ENCODE measurements around the gene PACSIN3. TPM values are rescaled to one million over a fixed set of nuclear protein-coding genes. Genes with fewer than 3 reads are reported as not detected.

PACSIN3 gene
- total RNA-seq, result 56.4 and 57.0 TPM in 2 replicates
- long read RNA-seq, transcript PACSIN3-201 (11 exons, 1,843 nt), result major isoform, 14 of 19 reads
- long read RNA-seq, partial matches to known transcripts, result 1 of 19 reads
- long read RNA-seq, other reads (novel, unspliced or antisense), result 4 of 19 reads

DNA sequence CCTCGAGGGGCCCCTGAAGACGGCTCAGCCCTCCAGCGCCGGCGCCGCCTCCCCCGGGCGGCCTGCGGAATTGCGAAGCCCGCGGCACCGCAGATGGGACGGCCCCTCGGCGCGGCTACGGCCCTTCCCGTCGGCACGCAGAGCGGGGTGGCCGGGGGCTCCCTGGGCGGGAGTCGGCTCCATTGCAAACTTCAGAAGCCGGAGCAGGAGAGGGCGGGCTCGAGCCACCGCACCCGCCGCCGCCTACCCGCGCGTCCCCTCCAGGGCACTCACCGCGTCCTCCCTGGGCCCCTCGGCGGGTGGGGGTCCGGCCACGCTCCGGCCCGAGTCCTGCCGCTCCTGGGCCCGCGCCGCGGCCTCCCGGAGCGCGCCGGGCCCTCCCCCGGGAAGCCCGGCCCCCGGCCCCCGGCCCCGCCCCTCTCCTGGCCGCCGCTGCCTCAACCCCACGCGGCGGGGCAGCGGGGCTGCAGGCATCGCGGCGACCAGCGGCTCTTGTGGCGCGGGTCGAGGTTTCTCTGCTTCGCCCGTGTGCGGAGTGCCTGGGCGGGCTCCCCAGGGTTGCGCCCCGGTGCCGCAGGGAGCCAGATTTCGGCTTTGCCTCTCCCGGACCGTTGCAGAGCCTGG is at the start of gene PACSIN3:
Gene PACSIN3, minus strand, starts transcription at position 359 of the 624 bp plus-strand sequence. CDS start 3,707 bp downstream, outside the sequence.
- peak within 1 kb of the TSS; percentile 88 for H3K4me3 Mint-ChIP-seq

DNA sequence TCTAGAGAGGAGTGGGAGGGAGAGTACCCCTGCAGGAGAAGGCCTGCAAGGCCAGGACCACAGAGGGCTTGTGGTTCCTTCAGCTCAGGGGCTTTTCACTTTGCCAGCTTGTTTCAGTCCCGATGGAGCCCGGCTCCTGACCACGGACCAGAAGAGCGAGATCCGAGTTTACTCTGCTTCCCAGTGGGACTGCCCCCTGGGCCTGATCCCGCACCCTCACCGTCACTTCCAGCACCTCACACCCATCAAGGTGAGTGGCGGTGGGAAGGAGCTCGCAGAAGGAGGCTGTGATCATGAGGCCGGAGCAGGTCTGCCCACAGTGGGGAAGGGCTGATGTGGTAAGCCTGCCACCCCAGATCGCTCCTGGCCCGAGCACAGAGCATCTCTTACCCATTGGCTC is 48.9 kb upstream of the PACSIN3 start:
- Mint-ChIP-seq H3K4me1 (peaks cover 19% of the 10 kb centered on the region), H3K27me3 (ENCODE audit: low read depth) (peaks cover 4% of the 10 kb centered on the region), H3K4me3 (no peak overlapping the region), H3K36me3 (ENCODE audit: low read depth) (peaks cover 8% of the 10 kb centered on the region), H3K27ac (ENCODE audit: unreplicated experiment) (peak overlapping the region; percentile 69), H3K9me3 (no peaks in the 10 kb centered on the region)
- DNase-seq (ENCODE audit: low read depth, low spot score), result no peak
- TF ChIP-seq CTCF (conservative IDR thresholded peaks at IDR 0.05), result no peak

More for the DNA sequence above, at the start of gene PACSIN3:
- Mint-ChIP-seq H3K27me3 (ENCODE audit: low read depth) (peaks cover 69% of the 10 kb centered on the region), H3K4me1 (peaks cover 20% of the 10 kb centered on the region), H3K27ac (ENCODE audit: unreplicated experiment) (peak within 1 kb of the TSS; percentile 57), H3K36me3 (ENCODE audit: low read depth) (no peaks in the 10 kb centered on the region), H3K9me3 (no peaks in the 10 kb centered on the region)
- peak; percentile 47 for TF ChIP-seq CTCF (conservative IDR thresholded peaks at IDR 0.05)
- peak; percentile 47 for DNase-seq (ENCODE audit: low read depth, low spot score)

DNA sequence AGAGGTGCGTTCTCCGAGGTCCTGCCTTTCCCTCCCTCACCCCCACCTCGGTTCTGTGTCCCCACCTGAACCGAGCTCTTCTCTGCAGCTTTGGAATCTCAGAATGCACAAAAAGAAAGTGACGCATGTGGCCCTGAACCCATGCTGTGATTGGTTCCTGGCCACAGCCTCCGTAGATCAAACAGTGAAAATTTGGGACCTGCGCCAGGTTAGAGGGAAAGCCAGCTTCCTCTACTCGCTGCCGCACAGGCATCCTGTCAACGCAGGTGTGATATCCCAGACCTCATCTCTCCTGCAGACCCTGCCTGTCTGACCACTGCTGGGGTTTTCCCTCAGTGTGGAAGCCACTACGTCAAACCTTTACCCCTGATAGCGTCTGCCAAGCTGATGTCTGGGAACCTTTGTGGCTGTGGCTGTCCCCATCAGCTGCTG is 48.5 kb upstream of the PACSIN3 start:
- H3K4me1 Mint-ChIP-seq, result peaks cover 19% of the 10 kb centered on the region
- peaks cover 4% of the 10 kb centered on the region for H3K27me3 Mint-ChIP-seq (ENCODE audit: low read depth)
- H3K9me3 Mint-ChIP-seq, result no peaks in the 10 kb centered on the region
- H3K4me3 Mint-ChIP-seq, result no peak overlapping the region
- H3K27ac Mint-ChIP-seq (ENCODE audit: unreplicated experiment), result peak overlapping the region; percentile 69
- no peak for TF ChIP-seq CTCF (conservative IDR thresholded peaks at IDR 0.05)
- no peak for DNase-seq (ENCODE audit: low read depth, low spot score)
- H3K36me3 Mint-ChIP-seq (ENCODE audit: low read depth), result peaks cover 5% of the 10 kb centered on the region

DNA sequence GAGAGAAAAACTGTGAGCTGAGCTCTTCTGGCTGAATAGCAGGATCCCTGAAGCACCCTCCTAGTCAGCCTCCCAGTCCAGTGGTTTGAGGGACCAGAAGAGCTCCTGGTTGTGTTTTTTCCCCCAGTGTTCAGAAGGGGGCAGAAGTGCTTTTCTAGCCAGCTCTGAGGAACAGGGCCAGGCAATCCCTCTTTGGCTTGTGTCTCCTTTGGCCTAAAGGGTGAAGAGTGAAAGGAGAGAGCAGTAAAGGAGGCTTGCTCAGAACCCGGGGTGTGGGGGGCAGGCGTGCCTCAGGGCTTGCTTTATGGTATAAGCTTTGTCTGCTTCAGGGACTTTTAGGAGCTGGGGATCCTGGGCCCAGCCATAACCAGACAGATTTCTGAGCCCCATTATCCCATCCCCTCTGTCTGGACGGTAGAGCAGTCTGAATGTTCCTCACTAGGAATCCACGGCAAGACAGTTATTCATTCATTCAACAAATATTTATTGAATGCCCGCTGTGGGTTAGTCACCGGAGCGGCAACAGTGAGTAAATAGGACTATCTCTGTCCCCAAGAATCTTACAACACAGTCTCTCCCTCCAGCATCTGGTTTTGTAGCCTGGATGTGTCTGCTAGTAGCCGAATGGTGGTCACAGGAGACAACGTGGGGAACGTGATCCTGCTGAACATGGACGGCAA is 47.9 kb upstream of the PACSIN3 start:
- peak overlapping the region; percentile 83 for H3K27ac Mint-ChIP-seq (ENCODE audit: unreplicated experiment)

GRCh38 chr11:47233051-47233450 is 46.8 kb upstream of the PACSIN3 start:
- Mint-ChIP-seq H3K36me3 (ENCODE audit: low read depth) (peaks cover 3% of the 10 kb centered on the region), H3K27ac (ENCODE audit: unreplicated experiment) (no peak overlapping the region), H3K4me1 (peaks cover 18% of the 10 kb centered on the region), H3K9me3 (no peaks in the 10 kb centered on the region), H3K4me3 (no peak overlapping the region), H3K27me3 (ENCODE audit: low read depth) (peaks cover 4% of the 10 kb centered on the region)
- no peak for TF ChIP-seq CTCF (conservative IDR thresholded peaks at IDR 0.05)
- DNase-seq (ENCODE audit: low read depth, low spot score), result no peak

More for the DNA sequence above, 47.9 kb upstream of the PACSIN3 start:
- Mint-ChIP-seq H3K4me1 (peaks cover 19% of the 10 kb centered on the region), H3K9me3 (no peaks in the 10 kb centered on the region), H3K27me3 (ENCODE audit: low read depth) (peaks cover 4% of the 10 kb centered on the region), H3K4me3 (no peak overlapping the region), H3K36me3 (ENCODE audit: low read depth) (peaks cover 4% of the 10 kb centered on the region)
- no peak for TF ChIP-seq CTCF (conservative IDR thresholded peaks at IDR 0.05)
- DNase-seq (ENCODE audit: low read depth, low spot score), result no peak

All from neural crest cell (in vitro differentiated cells).